Prostate gland (tissue), 2 donors: ENCODE data around the gene TSHZ2. TPM values are rescaled to one million over a fixed set of nuclear protein-coding genes. Genes with fewer than 3 reads are reported as not detected.
A peak's percentile ranks its signal among the peaks of the same experiment; 100 is the strongest.

ENCODE experiments used
- DNase-seq: peaks from one replicate; pipeline ENCODE4 v3.0.0-alpha.2; 2019; ENCODE audit warnings: low spot score
- H3K27ac ChIP-seq, 2 donors: fragments of 200-600 bp; sonication (generic); 2 replicates each; pipeline ENCODE4 v1.5.1; 2017 to 2019
- H3K27me3 ChIP-seq: fragments of 200-600 bp; sonication (generic); replicated peaks from 2 replicates; pipeline ENCODE4 v1.5.1; 2019; ENCODE audit not compliant: insufficient read depth
- H3K36me3 ChIP-seq, 2 donors: fragments of 200-600 bp; sonication (generic); 1 replicate in 1 of 2; 2 replicates in 1 of 2; pipeline versions ENCODE4 v1.5.1 to v1.8.1; 2017 to 2019
- H3K4me1 ChIP-seq: fragments of 200-600 bp; sonication (generic); replicated peaks from 2 replicates; pipeline ENCODE4 v1.5.1; 2019
- H3K4me3 ChIP-seq, 2 donors: fragments of 200-600 bp; sonication (generic); 2 replicates each; pipeline ENCODE4 v1.5.1; 2017 to 2019
- H3K9me3 ChIP-seq: fragments of 200-600 bp; sonication (generic); 2 replicates; pipeline ENCODE4 v1.5.1; 2017
- CTCF ChIP-seq, 4 experiments: fragments of 200-600 bp in 2 of 4; fragments of 450-650 bp in 2 of 4; sonication (generic) in 2 of 4; IDR thresholded peaks; 1 replicate in 3 of 4; 2 replicates in 1 of 4; pipeline ENCODE4 v1.5.1; 2016 to 2019; ENCODE audit warnings: antibody characterized with exemption in 4 of 4, mild to moderate bottlenecking in 2 of 4, moderate library complexity in 2 of 4
- POLR2A ChIP-seq: fragments of 450-650 bp; IDR thresholded peaks from one replicate; pipeline ENCODE4 v1.6.1; 2016; ENCODE audit warnings: antibody characterized with exemption, mild to moderate bottlenecking
- POLR2AphosphoS5 ChIP-seq: sonication (generic); formaldehyde crosslinking; IDR thresholded peaks from one replicate; pipeline ENCODE4 v1.6.1; 2017; ENCODE audit warnings: antibody characterized with exemption
- WGBS: methylation state at CpG from one replicate; pipeline ENCODE4 v1.1.5; 2018; 5-methylcytosine and 5-hydroxymethylcytosine counted together
- intact Hi-C: fragments of 100-400 bp; cut with DNase I; formaldehyde crosslinking; loops from one replicate; pipeline ENCODE4 v1.14.2; 2022
- total RNA-seq, 2 donors: library from RNA; depleted of rRNA; stranded (reverse); fragments of >200 nt; gene quantifications; one replicate each; pipeline ENCODE4 v1.1.0, GENCODE V29; 2016

TSHZ2 gene
- total RNA-seq, 2 donors from 2014 or later: 9.8 to 35.1 TPM

DNA sequence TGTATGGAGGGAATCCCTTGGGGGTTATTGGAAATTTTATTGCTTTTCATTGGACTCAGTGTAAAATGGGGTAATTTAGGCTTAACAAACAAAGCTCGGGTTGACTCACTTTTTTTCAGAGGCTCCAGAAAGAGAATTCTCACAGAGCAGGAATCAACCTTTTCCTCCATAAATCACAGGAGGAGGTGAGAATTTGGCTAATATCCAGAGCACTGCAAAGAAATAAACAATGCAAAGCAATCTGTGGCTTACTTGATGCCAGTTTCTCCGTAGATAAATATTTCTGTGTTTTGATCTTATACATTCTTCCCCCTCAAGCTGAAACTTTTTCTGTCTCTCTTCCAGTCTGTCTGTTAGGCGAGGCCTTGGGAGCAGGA lies 176.6 kb downstream of the TSHZ2 start:
- intact Hi-C loops: no loop called here
- no peaks in the 10 kb centered on the region for H3K36me3 ChIP-seq
- TF ChIP-seq CTCF (IDR thresholded peaks at IDR 0.05) (no peak), POLR2AphosphoS5 (no peak), POLR2A (no peak)
- H3K27ac ChIP-seq: no peak overlapping the region
- H3K9me3 ChIP-seq: no peaks in the 10 kb centered on the region
- DNase-seq: no peak
- H3K4me3 ChIP-seq: no peak overlapping the region
- H3K4me1 ChIP-seq: no peaks in the 10 kb centered on the region
- 46% methylated on average over 3 of the region's 3 CpGs for WGBS
- no peaks in the 10 kb centered on the region for H3K27me3 ChIP-seq

GRCh38 chr20:53149148-53149889 lies 177.2 kb downstream of the TSHZ2 start:
- Histone ChIP-seq H3K27me3 (no peaks in the 10 kb centered on the region), H3K9me3 (no peaks in the 10 kb centered on the region), H3K4me1 (no peaks in the 10 kb centered on the region), H3K36me3 (no peaks in the 10 kb centered on the region), H3K4me3 (no peak overlapping the region), H3K27ac (no peak overlapping the region)
- TF ChIP-seq POLR2AphosphoS5: peak; percentile 11
- no peak for TF ChIP-seq CTCF (IDR thresholded peaks at IDR 0.05)
- intact Hi-C loops: no loop called here
- WGBS: 11% methylated on average over 7 of the region's 7 CpGs
- no peak for DNase-seq

GRCh38 chr20:53149890-53150205 lies 177.7 kb downstream of the TSHZ2 start:
- no peaks in the 10 kb centered on the region for H3K36me3 ChIP-seq
- no peak for DNase-seq
- H3K4me3 ChIP-seq: no peak overlapping the region
- no peaks in the 10 kb centered on the region for H3K27me3 ChIP-seq
- H3K27ac ChIP-seq: no peak overlapping the region
- 34% methylated on average over 4 of the region's 4 CpGs for WGBS
- TF ChIP-seq POLR2AphosphoS5: no peak
- no peak for TF ChIP-seq CTCF (IDR thresholded peaks at IDR 0.05)
- intact Hi-C loops: no loop called here
- no peaks in the 10 kb centered on the region for H3K4me1 ChIP-seq
- no peaks in the 10 kb centered on the region for H3K9me3 ChIP-seq

DNA sequence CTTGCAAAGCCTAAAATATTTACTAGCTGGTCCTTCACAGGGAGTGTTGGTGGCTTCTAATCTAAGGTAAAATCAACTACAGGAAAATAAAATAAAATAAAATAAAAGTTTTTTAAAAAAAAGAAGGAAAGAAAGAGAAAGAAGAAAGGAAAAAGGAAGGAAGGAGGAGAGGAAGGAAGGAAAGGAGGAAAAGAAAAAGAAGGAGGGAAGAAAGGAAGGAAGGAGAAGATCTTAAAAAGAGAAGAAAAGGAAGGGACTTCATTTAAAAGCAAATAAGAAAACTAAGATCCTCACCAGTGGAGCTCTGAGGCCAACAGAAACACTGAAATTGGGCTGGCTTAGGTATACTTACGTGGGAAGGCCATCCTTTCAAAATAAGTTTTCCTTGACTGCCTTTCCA lies 178.4 kb downstream of the TSHZ2 start:
- Histone ChIP-seq H3K27ac (no peak overlapping the region), H3K9me3 (no peaks in the 10 kb centered on the region)

More for the DNA sequence above, 178.4 kb downstream of the TSHZ2 start:
- Histone ChIP-seq H3K27me3 (no peaks in the 10 kb centered on the region), H3K4me3 (no peak overlapping the region), H3K36me3 (no peaks in the 10 kb centered on the region), H3K4me1 (no peaks in the 10 kb centered on the region)
- intact Hi-C loops: no loop called here
- TF ChIP-seq POLR2A (no peak), POLR2AphosphoS5 (no peak), CTCF (IDR thresholded peaks at IDR 0.05) (no peak)
- DNase-seq: no peak
- 83% methylated on average over 1 of the region's 1 CpG for WGBS
